DND-41 (cell line): ENCODE results near the gene SYNGR3.

Experiments
- ATAC-seq: fragments of 200-7000 bp; cut with Tn5 transposase; 3 replicates; pipeline ENCODE4 v1.9.1; 2021; ENCODE audit warnings: low read depth; ENCODE audit not compliant: insufficient read depth
- DNase-seq: peaks from one replicate; pipeline ENCODE4 v3.0.0-alpha.2; 2020
- H2AFZ ChIP-seq: 2 replicates; pipeline ENCODE4 v1.6.0; 2012; ENCODE audit warnings: low read depth, low read length
- H3K27ac ChIP-seq: 2 replicates; pipeline ENCODE4 v1.5.1; 2012; ENCODE audit warnings: low read length, inconsistent platforms
- H3K27me3 ChIP-seq: fragments of 200-600 bp; sonication (generic); 2 replicates; pipeline ENCODE4 v1.6.0; 2012; ENCODE audit warnings: low read length, mild to moderate bottlenecking, inconsistent platforms; ENCODE audit not compliant: insufficient read depth, poor library complexity
- H3K36me3 ChIP-seq: 2 replicates; pipeline ENCODE4 v1.5.1; 2012; ENCODE audit warnings: low read length, inconsistent platforms; ENCODE audit not compliant: insufficient read depth
- H3K4me1 ChIP-seq: 2 replicates; pipeline ENCODE4 v1.5.1; 2012; ENCODE audit warnings: mild to moderate bottlenecking, low read length; ENCODE audit not compliant: insufficient read depth
- H3K4me2 ChIP-seq: 2 replicates; pipeline ENCODE4 v1.6.0; 2012; ENCODE audit warnings: mild to moderate bottlenecking, moderate library complexity, low read length, inconsistent platforms; ENCODE audit not compliant: insufficient read depth
- H3K4me3 ChIP-seq, 2 experiments: fragments of 200-600 bp in 1 of 2; shearing (Covaris generic) in 1 of 2; 2 replicates each; pipeline ENCODE4 v1.5.1; 2012 to 2016; ENCODE audit warnings: inconsistent platforms in 2 of 2, low read length in 2 of 2, mild to moderate bottlenecking in 2 of 2, low read depth in 1 of 2, moderate library complexity in 1 of 2
- H3K79me2 ChIP-seq: 2 replicates; pipeline ENCODE4 v1.6.0; 2012; ENCODE audit warnings: low read length, inconsistent platforms; ENCODE audit not compliant: insufficient read depth
- H3K9ac ChIP-seq: 2 replicates; pipeline ENCODE4 v1.6.0; 2012; ENCODE audit warnings: low read depth, mild to moderate bottlenecking, inconsistent platforms, low read length, moderate library complexity
- H3K9me3 ChIP-seq: 2 replicates; pipeline ENCODE4 v1.5.1; 2012; ENCODE audit warnings: low read length, moderate library complexity, mild to moderate bottlenecking, inconsistent platforms; ENCODE audit not compliant: insufficient read depth, severe bottlenecking
- H4K20me1 ChIP-seq: 2 replicates; pipeline ENCODE4 v1.6.0; 2012; ENCODE audit warnings: low read length; ENCODE audit not compliant: insufficient read depth
- CTCF ChIP-seq: IDR thresholded peaks from 2 replicates; pipeline ENCODE4 v1.5.1; 2012; ENCODE audit warnings: borderline replicate concordance, low read length, moderate library complexity, mild to moderate bottlenecking; ENCODE audit not compliant: poor library complexity, severe bottlenecking; ENCODE audit errors: extremely low read depth
- EZH2 ChIP-seq: IDR thresholded peaks from 3 replicates; pipeline ENCODE4 v1.6.1; 2012; ENCODE audit warnings: borderline replicate concordance, low read depth, mild to moderate bottlenecking, moderate library complexity, low read length, inconsistent platforms; ENCODE audit not compliant: severe bottlenecking

The SYNGR3 gene

GRCh38 chr16:1980030-1980769, 9.6 kb upstream of the SYNGR3 start:
- H4K20me1 ChIP-seq, result peaks cover 8% of the 10 kb centered on the region; the same call in 1 of the 2 replicates
- H3K4me2 ChIP-seq, result no peak overlapping the region
- DNase-seq (no peak), ATAC-seq (no peak)
- H3K9me3 ChIP-seq, result no peaks in the 10 kb centered on the region
- H3K4me1 ChIP-seq, result peaks cover 20% of the 10 kb centered on the region
- H3K27me3 ChIP-seq, result peaks cover 14% of the 10 kb centered on the region
- H3K79me2 ChIP-seq, result peaks cover 17% of the 10 kb centered on the region
- no peak overlapping the region for H2AFZ ChIP-seq
- H3K9ac ChIP-seq, result no peak overlapping the region
- peaks cover 45% of the 10 kb centered on the region for H3K36me3 ChIP-seq
- no peak overlapping the region for H3K27ac ChIP-seq
- H3K4me3 ChIP-seq, result no peak overlapping the region
- TF ChIP-seq EZH2, result no peak
- no peak for TF ChIP-seq CTCF

GRCh38 chr16:1980770-1981087, 9.0 kb upstream of the SYNGR3 start:
- Histone ChIP-seq H3K79me2 (peaks cover 18% of the 10 kb centered on the region), H3K4me3 (no peak overlapping the region), H2AFZ (no peak overlapping the region), H4K20me1 (peaks cover 6% of the 10 kb centered on the region; the same call in 1 of the 2 replicates), H3K4me1 (peaks cover 24% of the 10 kb centered on the region), H3K27ac (no peak overlapping the region), H3K4me2 (no peak overlapping the region), H3K9me3 (no peaks in the 10 kb centered on the region), H3K9ac (no peak overlapping the region), H3K36me3 (peaks cover 43% of the 10 kb centered on the region), H3K27me3 (peaks cover 14% of the 10 kb centered on the region)
- ATAC-seq (no peak), DNase-seq (no peak)
- TF ChIP-seq CTCF (no peak), EZH2 (no peak)

- no peak within 1 kb of the TSS for H3K4me2 ChIP-seq
- peaks cover 4% of the 10 kb centered on the region; the same call in 1 of the 2 replicates for H4K20me1 ChIP-seq
- H3K27ac ChIP-seq, result no peak within 1 kb of the TSS
- H2AFZ ChIP-seq, result no peak within 1 kb of the TSS
- H3K4me1 ChIP-seq, result peaks cover 24% of the 10 kb centered on the region
- ATAC-seq (no peak), DNase-seq (no peak)
- H3K9ac ChIP-seq, result no peak within 1 kb of the TSS
- no peaks in the 10 kb centered on the region for H3K9me3 ChIP-seq
- peaks cover 43% of the 10 kb centered on the region for H3K36me3 ChIP-seq
- no peak for TF ChIP-seq EZH2
- no peak for TF ChIP-seq CTCF
- no peak within 1 kb of the TSS for H3K4me3 ChIP-seq
- peaks cover 14% of the 10 kb centered on the region for H3K27me3 ChIP-seq
- H3K79me2 ChIP-seq, result peaks cover 18% of the 10 kb centered on the region
Measured at GRCh38 chr16:1981398-1981836, 8.4 kb upstream of the SYNGR3 start, which contains the start of gene NOXO1. Gene NOXO1 (minus strand): TSS chr16:1981469. CDS start chr16:1981179, 290 bp downstream.
